Measurements from ENCODE around the gene ATXN3L. TPM values are rescaled to one million over a fixed set of nuclear protein-coding genes. Genes with fewer than 3 reads are reported as not detected.

Gene ATXN3L
- total RNA-seq, 1 donor from 2014 or later, result not detected

- intact Hi-C loops (cut with micrococcal nuclease), result no loop called here
- no peak for DNase-seq (ENCODE audit: low spot score)
- H3K4me3 Mint-ChIP-seq, result no peak overlapping the region
- H3K9me3 Mint-ChIP-seq, result no peaks in the 10 kb centered on the region
- H3K4me1 Mint-ChIP-seq (ENCODE audit: low read depth), result no peaks in the 10 kb centered on the region
- no peak overlapping the region for H3K27ac Mint-ChIP-seq
- no peaks in the 10 kb centered on the region for H3K36me3 Mint-ChIP-seq (ENCODE audit: low read depth)
- no peaks in the 10 kb centered on the region for H3K27me3 Mint-ChIP-seq (ENCODE audit: insufficient read depth)
These were observed 42.9 kb downstream of the ATXN3L start for GRCh38 chrX:13276991-13277390.

GRCh38 chrX:13275031-13275430 lies 44.8 kb downstream of the ATXN3L start:
- no peak overlapping the region for H3K4me3 Mint-ChIP-seq
- H3K9me3 Mint-ChIP-seq, result no peaks in the 10 kb centered on the region
- H3K27me3 Mint-ChIP-seq (ENCODE audit: insufficient read depth), result no peaks in the 10 kb centered on the region
- no peaks in the 10 kb centered on the region for H3K4me1 Mint-ChIP-seq (ENCODE audit: low read depth)
- no peak for DNase-seq (ENCODE audit: low spot score)
- H3K36me3 Mint-ChIP-seq (ENCODE audit: low read depth), result no peaks in the 10 kb centered on the region
- intact Hi-C loops (cut with micrococcal nuclease), result no loop called here
- no peak overlapping the region for H3K27ac Mint-ChIP-seq

- Mint-ChIP-seq H3K27me3 (ENCODE audit: insufficient read depth) (no peaks in the 10 kb centered on the region), H3K4me3 (no peak overlapping the region), H3K27ac (no peak overlapping the region), H3K9me3 (no peaks in the 10 kb centered on the region), H3K4me1 (ENCODE audit: low read depth) (no peaks in the 10 kb centered on the region), H3K36me3 (ENCODE audit: low read depth) (no peaks in the 10 kb centered on the region)
- intact Hi-C loops (cut with micrococcal nuclease), result no loop called here
- DNase-seq (ENCODE audit: low spot score), result no peak
These were observed 47.4 kb downstream of the ATXN3L start for GRCh38 chrX:13272426-13272825.

- no peaks in the 10 kb centered on the region for H3K27me3 Mint-ChIP-seq (ENCODE audit: insufficient read depth)
- H3K27ac Mint-ChIP-seq, result no peak overlapping the region
- no peak for DNase-seq (ENCODE audit: low spot score)
- intact Hi-C loops (cut with micrococcal nuclease), result no loop called here
- no peak overlapping the region for H3K4me3 Mint-ChIP-seq
- no peaks in the 10 kb centered on the region for H3K36me3 Mint-ChIP-seq (ENCODE audit: low read depth)
- no peaks in the 10 kb centered on the region for H3K4me1 Mint-ChIP-seq (ENCODE audit: low read depth)
- no peaks in the 10 kb centered on the region for H3K9me3 Mint-ChIP-seq
These were observed 48.3 kb downstream of the ATXN3L start for GRCh38 chrX:13271511-13271910.

- Mint-ChIP-seq H3K4me1 (ENCODE audit: low read depth) (no peaks in the 10 kb centered on the region), H3K9me3 (no peaks in the 10 kb centered on the region), H3K27ac (no peak overlapping the region), H3K27me3 (ENCODE audit: insufficient read depth) (no peaks in the 10 kb centered on the region), H3K4me3 (no peak overlapping the region), H3K36me3 (ENCODE audit: low read depth) (no peaks in the 10 kb centered on the region)
- DNase-seq (ENCODE audit: low spot score), result no peak
- intact Hi-C loops (cut with micrococcal nuclease), result no loop called here
These were observed 49.5 kb downstream of the ATXN3L start for GRCh38 chrX:13270360-13270759.

GRCh38 chrX:13268874-13269273 lies 51.0 kb downstream of the ATXN3L start:
- H3K27me3 Mint-ChIP-seq (ENCODE audit: insufficient read depth), result no peaks in the 10 kb centered on the region
- no peak for DNase-seq (ENCODE audit: low spot score)
- H3K4me1 Mint-ChIP-seq (ENCODE audit: low read depth), result peaks cover under 1% of the 10 kb centered on the region
- no peak overlapping the region for H3K27ac Mint-ChIP-seq
- H3K36me3 Mint-ChIP-seq (ENCODE audit: low read depth), result no peaks in the 10 kb centered on the region
- H3K4me3 Mint-ChIP-seq, result no peak overlapping the region
- no peaks in the 10 kb centered on the region for H3K9me3 Mint-ChIP-seq
- intact Hi-C loops (cut with micrococcal nuclease), result no loop called here

Other genes with a start within 250 kb of the ATXN3L start
- gene EGFL6, start 249.5 kb upstream of the ATXN3L start, total RNA-seq, result 2.0 and 2.5 TPM in 2 replicates

Measured in activated T-helper 1 cell treated with anti-CD3 and anti-CD28 coated beads, Interleukin-12 subunit alpha, Interleukin-12 subunit beta, Interleukin-2, Interleukin-4 antibody, amounts not matched to agents 30 ng/mL and 10 ng/mL and 1 ng/mL, durations not matched to agents 14 hours and 24 hours and 36 hours (primary cell).